Panc1 (cell line): ENCODE data around the gene RASGRP2.

Source experiments
- CTCF ChIP-seq: fragments of 450-650 bp; IDR thresholded peaks from 2 replicates; pipeline ENCODE4 v1.5.1; 2017; ENCODE audit warnings: mild to moderate bottlenecking
- POLR2AphosphoS5 ChIP-seq: IDR thresholded peaks from 2 replicates; pipeline ENCODE4 v1.6.1; 2012; ENCODE audit warnings: mild to moderate bottlenecking, low read depth, low read length, moderate library complexity
- REST ChIP-seq, 2 experiments: IDR thresholded peaks; 2 replicates each; pipeline ENCODE4 v1.6.1; 2011 to 2012; ENCODE audit warnings: low read depth in 2 of 2, control low read depth in 1 of 2, low read length in 1 of 2, mild to moderate bottlenecking in 1 of 2, moderate library complexity in 1 of 2; ENCODE audit not compliant: insufficient read depth in 1 of 2
- SIN3A ChIP-seq: IDR thresholded peaks from 2 replicates; pipeline ENCODE4 v1.6.1; 2012; ENCODE audit warnings: low read depth, mild to moderate bottlenecking, low read length, moderate library complexity, borderline replicate concordance; ENCODE audit not compliant: insufficient read depth
- TCF7L2 ChIP-seq: IDR thresholded peaks from 2 replicates; pipeline ENCODE4 v1.6.1; 2011; ENCODE audit warnings: mild to moderate bottlenecking, low read depth, low read length, inconsistent platforms

- no peak for TF ChIP-seq POLR2AphosphoS5
- TF ChIP-seq CTCF, result no peak
- no peak for TF ChIP-seq REST (IDR thresholded peaks at IDR 0.05; ENCODE audit: insufficient read depth in 1 of 2, low read depth in 2 of 2, low read length in 1 of 2)
- TF ChIP-seq SIN3A, result no peak
- no peak for TF ChIP-seq TCF7L2
Observed at GRCh38 chr11:64786308-64786707, 42.4 kb upstream of the RASGRP2 start.
